DMS153 (cell line): ENCODE measurements around the gene ADCY5.
A peak's percentile ranks its signal among the peaks of the same experiment; 100 is the strongest.
"Not testable (repeated sequence)": the region's sequence is repeated elsewhere in the genome, so short reads cannot be mapped to it uniquely, and the experiment has no call there.

ENCODE experiments used
- DNase-seq: peaks from one replicate; lab custom pipeline; 2025; lab: John Stamatoyannopoulos, UW

The ADCY5 gene

DNA sequence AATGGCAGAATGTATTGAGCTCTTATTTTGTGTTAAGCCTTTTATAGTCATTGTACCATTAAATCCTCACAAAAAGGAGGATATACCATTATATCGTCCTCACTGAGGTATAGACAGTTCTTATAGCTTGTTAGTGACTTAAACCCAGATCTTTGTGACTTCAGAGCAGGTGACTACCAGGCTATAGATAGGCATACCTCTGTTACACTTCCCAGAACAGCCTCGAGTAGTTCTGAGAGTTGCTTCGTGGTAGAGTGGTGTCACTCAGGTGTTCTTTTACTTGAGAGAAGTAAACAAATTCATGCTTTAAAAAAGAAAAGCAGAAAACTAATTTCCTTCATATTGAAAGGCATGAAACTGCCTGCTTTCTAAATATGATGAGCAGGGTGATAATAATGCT is 187.2 kb downstream of the ADCY5 start:
- no peak for DNase-seq

DNA sequence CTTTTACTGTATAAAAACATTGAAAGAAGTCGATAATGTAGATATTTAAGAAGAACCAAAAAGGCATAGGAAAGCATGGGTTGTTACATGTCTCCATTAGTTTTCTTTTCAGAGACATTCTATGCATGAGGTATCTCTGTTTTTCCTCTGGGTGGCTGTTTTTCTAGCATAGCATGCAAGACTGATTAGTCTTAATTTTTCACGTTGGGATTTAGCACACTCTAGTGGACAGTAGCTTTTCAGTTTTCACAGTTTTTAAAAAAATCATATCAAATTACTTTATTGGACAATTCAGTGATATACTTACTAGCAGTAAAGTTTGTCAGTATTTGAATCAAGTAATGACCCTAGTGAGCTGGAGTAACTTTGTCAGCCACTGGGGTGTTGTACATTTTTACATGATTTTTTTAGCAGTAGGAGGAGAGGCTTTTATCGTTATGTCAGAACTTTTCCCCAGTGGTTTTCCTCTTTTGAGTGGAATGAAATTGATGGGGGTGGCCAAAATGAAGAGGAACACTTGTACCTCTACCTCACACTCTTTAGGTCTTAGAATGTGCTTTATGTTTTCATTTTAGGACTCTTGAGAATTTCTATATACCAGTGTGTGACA is 190.0 kb downstream of the ADCY5 start:
- DNase-seq: peak; percentile 34

DNA sequence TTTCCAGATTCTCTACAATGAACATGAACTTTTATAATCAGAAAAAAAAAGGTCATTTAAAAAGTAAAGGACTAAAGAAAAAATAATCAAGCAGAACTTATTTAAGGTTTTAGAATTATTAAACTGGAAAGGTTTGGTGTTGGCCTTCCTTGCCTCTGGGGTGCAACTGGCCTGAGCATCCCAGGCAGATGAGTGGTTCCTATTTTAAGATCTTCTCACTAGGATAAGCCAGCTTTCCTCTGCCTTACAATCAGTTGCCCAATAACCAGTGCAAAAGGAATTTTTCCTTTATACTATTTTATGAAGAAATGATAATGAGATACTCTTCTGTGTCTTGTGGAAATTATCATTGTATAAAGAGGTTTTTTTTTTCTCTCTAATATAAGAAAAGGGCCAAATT is 190.5 kb downstream of the ADCY5 start:
- no peak for DNase-seq

DNA sequence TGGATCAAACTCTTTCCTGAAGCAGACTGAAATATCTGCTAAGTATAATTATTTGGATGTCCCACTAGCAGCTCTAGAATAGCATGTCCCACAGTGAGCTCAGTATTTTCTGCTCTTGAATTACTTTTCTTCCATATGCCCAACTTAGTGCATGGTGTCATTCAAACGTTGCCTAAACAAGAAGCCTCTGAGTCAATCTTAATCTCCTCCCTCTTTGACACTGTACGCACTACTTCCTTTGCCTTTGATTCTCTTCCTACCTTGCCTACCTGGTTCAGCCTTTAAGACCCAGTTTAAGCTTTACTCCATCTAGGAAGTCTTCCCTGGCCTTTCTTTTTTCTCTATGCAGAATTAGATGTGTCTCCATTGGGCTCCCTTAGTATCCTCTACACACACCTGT is 192.6 kb downstream of the ADCY5 start:
- no peak for DNase-seq

DNA sequence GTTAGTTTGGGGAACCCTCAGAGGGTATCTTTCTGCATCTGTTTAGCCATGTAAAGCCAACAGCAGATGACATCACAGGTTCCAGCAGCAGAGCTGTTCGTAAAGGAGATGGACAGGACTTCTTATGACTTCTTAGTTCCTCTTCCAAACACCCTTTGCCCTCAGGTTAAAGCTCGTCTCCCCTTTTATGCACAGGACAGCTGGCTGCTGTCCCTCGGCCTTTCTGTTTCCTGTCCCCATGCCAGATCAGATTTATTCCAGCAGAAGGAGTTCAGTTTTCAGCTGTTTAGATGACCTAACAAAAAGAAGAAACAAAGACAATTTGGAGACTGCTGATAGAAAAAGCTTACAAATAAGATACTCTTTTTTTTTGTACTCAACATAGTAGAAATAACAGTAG is 202.0 kb downstream of the ADCY5 start:
- DNase-seq: no peak

DNA sequence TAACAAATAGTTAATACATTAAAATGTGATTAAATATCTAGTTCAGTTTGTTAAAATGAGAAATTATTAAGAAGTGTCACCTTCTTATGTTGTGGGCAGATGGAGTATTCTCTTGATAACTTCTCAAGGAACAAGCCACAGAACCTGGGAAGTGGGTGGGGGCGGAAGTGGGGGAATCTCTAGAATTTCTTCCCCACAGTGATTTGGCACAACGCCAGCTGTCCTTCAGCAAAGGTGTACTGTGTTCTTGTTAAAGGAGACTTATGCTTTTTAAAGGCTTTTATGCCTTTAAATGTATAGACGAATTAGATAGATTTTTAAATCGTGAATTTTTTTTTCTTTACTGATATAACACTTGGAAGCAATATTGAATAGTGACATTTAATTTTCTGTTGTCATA is 204.8 kb downstream of the ADCY5 start:
- no peak for DNase-seq

DNA sequence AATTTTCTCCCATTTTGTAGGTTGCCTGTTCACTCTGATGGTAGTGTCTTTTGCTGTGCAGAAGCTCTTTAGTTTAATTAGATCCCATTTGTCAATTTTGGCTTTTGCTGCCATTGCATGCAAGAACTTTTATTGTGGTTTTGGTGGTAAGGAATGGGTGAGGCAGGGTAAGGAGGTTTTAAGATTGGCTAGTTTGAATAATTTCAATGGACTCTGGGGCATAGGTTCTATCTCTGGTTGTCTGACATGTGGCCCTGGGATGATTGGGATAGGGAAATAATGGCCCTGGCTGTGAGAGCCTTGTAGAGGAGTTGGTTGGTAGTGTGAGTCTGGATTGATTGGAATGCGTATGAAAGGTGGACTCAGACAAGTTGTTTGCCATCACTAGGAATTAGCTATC is 209.1 kb downstream of the ADCY5 start:
- DNase-seq: no peak

DNA sequence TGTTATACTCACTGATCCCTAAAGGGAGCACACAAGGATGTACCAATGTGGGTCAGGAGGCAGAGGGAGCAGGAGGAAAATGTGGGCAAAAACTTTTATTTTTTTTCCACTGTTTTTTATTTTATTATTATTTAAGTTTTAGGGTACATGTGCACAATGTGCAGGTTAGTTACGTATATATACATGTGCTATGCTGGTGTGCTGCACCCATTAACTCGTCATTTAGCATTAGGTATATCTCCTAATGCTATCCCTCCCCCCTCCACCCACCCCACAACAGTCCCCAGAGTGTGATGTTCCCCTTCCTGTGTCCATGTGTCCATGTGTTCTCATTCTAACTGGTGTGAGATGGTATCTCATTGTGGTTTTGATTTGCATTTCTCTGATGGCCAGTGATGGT is 209.7 kb downstream of the ADCY5 start:
- not testable (repeated sequence) for DNase-seq

DNA sequence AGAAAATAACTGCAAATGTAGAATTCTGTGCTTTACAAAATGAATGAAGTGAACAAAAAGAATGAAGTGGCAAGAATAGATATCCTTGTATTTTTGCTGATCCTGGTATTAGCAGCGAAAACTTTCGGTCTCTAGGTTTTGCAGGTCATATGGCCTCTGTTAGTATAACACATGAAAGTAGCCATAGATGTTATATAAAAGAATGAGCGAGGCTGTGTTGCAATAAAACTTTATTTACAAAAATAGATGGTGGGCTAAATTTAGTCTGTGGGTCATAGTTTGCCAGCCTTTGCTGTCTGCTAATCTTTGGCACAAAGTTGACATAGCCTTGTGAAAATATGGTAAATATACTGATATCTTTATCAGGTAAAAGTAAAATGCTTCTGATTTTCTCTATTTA is 212.0 kb downstream of the ADCY5 start:
- no peak for DNase-seq
